Hepatocyte (in vitro differentiated cells): ENCODE data around the gene BST1.

ENCODE experiments used
- EZH2 ChIP-seq: fragments of 200-600 bp; sonication (generic); IDR thresholded peaks from 2 replicates; pipeline ENCODE4 v1.6.1; 2016; ENCODE audit warnings: antibody characterized with exemption, mild to moderate bottlenecking, borderline replicate concordance
- EZH2phosphoT487 ChIP-seq: fragments of 200-600 bp; sonication (generic); IDR thresholded peaks from one replicate; pipeline ENCODE4 v1.6.1; 2018; ENCODE audit warnings: antibody characterized with exemption, mild to moderate bottlenecking, low read depth, moderate library complexity; ENCODE audit not compliant: unreplicated experiment, severe bottlenecking
- TF ChIP-seq, protein P1 (sequence below): fragments of 200-600 bp; sonication (generic); IDR thresholded peaks from 2 replicates; pipeline ENCODE4 v1.5.1; 2016; ENCODE audit warnings: antibody characterized with exemption, mild to moderate bottlenecking; ENCODE audit not compliant: poor library complexity

DNA sequence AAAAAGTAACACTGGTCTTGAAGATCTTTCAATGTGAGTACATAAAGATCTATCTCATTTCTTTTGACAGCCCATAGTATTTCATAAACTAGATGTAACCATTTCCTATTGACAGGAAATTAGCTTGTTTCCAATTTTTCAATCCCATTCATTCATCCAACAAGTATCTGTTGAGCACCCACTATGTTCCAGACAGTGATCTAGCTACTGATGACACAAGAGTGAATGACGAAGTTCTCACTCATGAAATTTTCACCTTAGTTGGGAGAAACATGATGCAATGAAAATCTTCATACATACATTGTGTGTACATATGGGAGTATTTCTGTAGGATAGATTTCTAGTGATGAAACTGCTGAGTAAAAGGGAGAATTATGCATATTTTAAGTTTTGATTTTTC is 76.9 kb downstream of the BST1 start:
- TF ChIP-seq, protein P1, sequence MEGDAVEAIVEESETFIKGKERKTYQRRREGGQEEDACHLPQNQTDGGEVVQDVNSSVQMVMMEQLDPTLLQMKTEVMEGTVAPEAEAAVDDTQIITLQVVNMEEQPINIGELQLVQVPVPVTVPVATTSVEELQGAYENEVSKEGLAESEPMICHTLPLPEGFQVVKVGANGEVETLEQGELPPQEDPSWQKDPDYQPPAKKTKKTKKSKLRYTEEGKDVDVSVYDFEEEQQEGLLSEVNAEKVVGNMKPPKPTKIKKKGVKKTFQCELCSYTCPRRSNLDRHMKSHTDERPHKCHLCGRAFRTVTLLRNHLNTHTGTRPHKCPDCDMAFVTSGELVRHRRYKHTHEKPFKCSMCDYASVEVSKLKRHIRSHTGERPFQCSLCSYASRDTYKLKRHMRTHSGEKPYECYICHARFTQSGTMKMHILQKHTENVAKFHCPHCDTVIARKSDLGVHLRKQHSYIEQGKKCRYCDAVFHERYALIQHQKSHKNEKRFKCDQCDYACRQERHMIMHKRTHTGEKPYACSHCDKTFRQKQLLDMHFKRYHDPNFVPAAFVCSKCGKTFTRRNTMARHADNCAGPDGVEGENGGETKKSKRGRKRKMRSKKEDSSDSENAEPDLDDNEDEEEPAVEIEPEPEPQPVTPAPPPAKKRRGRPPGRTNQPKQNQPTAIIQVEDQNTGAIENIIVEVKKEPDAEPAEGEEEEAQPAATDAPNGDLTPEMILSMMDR, result no peak
- TF ChIP-seq EZH2 (no peak), EZH2phosphoT487 (no peak)
